IPS-11a (cell line): Measurements from ENCODE around the gene NFIX.
A peak's percentile ranks its signal among the peaks of the same experiment; 100 is the strongest.
"Not testable (repeated sequence)": the region's sequence is repeated elsewhere in the genome, so short reads cannot be mapped to it uniquely, and the experiment has no call there.

Experiments used
- H3K4me3 ChIP-seq: one replicate; pipeline ENCODE4 v1.5.1; 2013; ENCODE audit warnings: low read depth, low read length, control low read depth

Gene NFIX

DNA sequence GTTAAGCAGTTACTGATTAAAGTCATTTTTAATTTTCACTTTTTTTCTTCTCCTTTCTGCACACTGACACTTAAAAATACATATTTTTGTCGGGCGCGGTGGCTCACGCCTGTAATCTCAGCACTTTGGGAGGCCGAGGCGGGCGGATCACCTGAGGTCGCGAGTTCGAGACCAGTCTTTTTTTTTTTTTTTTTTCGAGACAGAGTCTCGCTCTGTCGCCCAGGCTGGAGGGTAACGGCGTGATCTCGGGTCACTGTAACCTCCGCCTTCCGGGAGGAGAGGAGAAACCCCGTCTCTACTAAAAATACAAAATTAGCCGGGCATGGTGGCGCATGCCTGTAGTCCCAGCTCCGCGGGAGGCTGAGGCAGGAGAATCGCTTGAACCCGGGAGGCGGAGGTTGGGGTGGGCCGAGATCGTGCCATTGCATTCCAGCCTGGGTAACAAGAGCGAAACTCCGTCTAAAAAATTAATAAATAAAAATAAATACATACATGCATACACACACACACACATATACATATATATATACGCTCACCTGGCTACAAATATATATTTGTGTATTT is 37.8 kb upstream of the NFIX start:
- peak overlapping the region; percentile 99 for H3K4me3 ChIP-seq

DNA sequence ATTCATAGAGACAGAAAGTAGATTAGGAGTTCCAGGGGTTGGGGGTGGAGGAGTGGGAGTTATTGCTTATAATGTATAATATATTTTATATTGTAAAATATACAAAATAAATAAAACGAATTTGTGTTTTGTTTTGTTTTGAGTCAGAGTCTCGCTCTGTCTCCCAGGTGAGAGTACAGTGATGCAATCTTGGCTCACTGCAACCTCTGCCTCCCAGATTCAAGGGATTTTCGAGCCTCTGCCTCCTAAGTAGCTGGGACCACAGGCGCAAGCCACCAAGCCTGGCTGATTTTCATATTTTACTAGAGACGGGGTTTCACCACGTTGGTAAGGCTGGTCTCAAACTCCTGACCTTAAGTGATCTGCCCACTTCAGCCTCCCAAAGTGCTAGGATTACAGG is 35.8 kb upstream of the NFIX start:
- H3K4me3 ChIP-seq, result no peak overlapping the region

DNA sequence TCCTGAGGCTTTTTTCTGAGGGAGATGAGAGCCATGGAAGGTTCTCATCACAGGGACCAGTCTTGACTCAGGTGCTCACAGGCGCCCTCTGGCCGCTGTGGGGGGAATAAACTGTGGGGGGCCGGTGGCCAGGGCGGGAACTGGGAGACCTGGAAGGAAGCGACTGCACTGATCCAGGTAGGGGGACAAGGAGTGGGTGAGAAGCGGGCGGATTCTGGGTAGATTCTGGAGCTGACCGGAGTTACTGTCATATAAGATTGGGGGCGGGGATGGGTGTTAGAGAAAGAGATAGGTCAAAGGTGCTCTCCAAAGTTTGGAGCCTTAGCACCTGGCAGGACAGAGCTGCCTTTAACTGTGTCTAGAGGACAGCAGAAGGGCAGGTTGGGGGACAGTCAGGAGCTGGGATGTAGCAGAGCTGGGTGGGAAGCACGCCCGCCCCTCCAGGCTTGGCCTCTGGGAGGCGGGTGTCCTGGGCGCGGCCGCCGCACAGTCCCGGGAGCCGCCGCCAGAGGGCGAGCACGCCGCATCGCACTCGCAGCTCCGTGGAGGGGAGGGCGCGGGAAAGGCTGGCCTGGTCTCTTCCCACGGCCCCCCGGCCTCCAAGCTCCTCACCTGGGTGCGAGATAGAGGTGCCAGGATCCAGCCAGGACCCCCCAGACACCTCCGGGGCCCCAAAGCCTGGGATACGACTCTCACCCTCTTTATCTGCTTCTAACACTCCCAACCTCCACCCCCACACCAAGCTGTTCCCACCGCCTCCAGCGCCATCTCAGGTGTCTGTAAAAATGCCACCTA is 30.1 kb upstream of the NFIX start:
- no peak overlapping the region for H3K4me3 ChIP-seq

DNA sequence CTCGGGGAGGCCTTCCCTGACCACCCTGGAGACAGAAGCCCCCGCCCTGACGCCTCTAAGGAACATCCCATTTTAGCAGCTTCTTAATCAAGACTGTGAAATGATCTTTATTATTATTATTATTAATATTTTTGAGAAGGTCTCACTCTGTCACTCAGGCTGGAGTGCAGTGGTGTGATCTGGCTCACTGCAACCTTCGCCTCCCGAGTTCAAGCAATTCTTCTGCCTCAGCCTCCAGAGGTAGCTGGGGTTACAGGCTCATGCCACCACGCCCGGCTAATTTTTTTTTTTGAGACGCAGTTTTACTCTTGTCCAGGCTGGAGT is 29.5 kb upstream of the NFIX start:
- H3K4me3 ChIP-seq, result no peak overlapping the region

DNA sequence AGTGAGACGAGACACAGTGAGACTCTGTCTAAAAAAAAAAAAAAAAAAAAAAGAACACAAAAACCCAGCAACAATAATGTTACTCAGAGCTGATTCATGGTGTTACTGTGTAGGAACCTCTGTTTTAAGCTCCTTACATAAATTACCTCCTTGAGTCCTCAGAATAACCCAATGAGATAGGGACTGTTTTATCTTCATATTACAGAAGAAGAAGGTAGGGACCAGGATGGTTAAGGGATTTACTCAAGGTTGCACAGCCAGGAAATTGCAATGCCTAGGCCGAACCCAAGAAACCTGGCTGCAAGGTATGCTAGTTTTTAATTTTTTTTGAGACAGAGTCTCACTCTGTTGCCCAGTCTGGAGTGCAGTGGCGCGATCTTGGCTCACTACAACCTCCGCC is 27.4 kb upstream of the NFIX start:
- H3K4me3 ChIP-seq, result no peak overlapping the region

DNA sequence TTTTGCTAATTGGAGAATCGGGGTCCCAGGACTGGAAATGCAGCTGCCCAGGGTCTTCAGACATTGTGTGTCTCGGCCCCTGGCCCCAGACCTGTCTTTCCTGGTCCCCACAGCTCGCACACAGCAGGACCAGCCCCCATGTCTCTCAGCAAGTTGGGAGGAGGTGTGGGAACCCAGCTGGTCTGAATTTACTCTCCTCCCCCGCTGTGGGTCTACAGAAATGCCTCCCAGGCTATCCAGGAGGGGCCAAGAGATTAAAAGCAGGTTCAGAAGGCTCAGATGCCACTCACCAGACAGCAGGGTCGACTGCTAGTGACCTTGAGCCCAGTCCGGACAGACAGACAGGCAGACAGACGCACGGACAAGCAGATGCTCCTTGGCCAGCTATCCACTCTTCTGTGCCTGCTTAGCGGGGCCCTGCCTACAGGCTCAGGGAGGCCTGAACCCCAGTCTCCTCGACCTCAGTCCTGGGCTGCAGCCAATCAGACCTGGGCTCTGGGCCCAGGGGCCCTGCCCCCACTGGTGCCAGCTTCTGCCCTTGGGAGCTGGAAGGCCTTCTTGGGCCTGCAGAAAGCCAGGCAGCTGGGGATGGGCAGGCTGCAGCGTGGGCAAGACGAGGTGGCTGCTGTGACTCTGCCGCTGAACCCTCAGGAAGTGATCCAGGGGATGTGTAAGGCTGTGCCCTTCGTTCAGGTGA is 25.8 kb upstream of the NFIX start, which contains the start of gene DAND5:
Gene DAND5, plus strand, starts transcription at position 285 of the 697 bp plus-strand sequence. Its CDS starts 85 bp downstream, at position 370.
- no peak within 1 kb of the TSS for H3K4me3 ChIP-seq

DNA sequence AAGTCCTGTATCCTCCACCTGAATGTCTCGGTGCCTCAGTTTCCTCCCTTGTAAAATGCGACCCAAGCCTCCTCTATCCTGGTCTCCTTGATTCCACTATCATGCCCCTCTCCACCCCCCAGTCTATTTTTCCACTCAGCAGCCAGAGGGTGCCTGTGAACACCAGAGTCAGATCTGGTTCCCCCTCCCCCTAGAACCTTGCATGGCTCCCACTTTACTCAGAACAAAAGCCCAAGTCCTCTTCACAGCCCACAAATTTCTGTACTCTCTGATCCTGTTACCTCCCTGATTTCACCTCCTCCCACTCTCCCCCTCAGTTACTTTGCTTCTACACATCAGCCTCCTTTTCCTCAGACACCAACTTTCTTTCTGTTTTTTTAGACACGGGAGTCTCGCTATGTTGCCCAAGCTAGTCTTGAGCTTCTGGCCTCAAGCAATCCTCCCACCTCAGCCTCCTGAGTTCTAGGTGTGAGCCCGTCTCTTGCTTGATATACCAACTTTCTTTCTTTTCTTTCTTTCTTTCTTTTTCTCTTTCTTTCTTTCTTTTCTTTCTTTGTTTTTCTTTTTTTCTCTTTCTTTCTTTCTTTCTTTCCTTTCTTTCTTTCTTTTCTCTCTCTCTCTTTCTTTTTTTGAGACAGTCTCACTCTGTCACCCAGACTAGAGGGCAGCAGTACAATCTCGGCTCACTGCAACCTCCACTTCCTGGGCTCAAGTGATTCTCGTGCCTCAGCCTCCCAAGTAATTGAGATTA is 25.0 kb upstream of the NFIX start:
- no peak overlapping the region for H3K4me3 ChIP-seq

DNA sequence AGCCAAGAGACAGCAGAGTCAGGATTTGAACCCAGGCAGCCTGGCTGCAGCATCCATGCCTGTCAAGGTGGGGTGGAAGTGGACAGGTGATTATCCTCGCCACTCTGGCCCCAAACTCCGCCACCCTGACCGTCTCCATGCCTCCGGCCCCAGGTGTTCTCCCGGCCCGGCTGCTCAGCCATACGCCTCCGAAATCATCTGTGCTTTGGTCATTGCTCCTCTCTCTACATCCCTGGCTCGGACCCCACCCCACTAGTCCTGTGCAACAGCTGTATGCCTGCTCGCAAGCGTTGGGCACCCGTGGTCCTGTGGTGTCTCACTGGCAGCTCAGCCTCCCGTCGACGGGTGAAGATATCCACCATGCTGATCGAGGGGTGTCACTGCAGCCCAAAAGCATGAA is 22.0 kb upstream of the NFIX start:
- H3K4me3 ChIP-seq, result no peak overlapping the region

DNA sequence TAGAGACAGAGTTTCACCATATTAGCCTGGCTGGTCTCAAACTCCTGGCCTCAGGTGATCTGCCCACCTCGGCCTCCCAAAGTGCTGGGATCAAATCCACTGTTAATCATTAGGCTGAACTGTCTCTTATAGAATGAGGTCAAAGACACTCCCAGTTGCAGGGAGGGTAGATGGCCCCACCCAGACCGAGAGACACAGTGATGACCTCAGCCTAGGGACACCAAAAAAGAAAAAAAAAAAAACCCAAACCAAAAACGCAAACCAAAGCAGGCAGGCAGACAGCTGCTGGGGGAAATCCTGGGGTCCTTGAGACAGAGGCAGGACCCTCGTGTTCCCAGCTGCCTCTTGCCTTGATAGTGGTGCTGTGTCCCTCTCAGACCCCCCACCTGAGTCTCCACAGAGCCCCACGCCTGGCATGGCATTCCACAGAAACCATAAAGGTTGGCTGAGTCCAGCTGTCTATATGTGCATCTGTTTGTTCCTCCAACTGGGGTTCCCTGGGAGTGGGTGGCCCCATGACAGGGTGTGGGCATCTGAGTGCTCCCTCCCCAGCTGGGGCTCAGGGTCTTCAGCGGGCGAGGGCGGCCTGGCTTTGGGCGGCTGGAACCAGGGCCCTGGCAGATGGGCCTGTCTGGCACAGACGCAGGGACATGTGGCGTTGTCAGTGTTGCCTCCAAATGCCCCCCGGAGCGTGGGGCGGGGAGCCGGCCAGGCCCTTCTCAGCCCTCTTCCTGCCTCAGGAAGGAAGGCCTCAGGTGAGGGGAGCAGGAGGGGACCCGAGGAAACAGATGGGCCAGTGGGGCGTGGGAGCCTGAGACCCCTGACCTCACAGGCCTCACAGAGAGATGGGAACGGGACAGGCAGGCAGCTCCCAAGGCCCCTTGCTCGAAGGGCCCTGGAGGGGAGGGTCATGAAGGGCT is 20.7 kb upstream of the NFIX start:
- no peak overlapping the region for H3K4me3 ChIP-seq

DNA sequence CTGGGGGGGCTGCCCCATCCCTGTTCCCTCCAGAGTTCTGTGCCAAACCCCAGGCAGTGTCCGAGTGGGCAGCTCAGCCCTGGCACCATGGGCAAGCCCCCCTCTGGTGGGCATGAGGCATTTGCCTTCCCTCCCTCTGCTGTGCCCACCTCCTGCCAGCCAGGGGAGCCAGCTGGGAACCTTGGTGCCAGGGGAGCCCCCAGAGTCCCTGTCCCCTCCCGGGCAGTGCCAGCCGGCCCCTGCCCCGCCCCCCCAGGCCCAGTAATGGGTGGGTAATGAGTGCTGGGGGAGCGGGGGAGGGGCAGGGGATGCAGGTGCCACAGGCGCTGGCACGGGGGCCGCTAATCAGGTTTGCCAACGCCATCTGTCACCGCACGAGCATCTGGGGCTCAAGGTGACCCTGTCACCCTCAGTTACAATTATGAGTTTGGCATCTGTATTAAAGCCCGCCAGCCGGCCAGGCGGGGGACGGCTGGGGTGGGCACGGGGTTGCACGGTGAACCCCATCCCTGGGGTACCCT is 20.0 kb upstream of the NFIX start:
- no peak overlapping the region for H3K4me3 ChIP-seq

DNA sequence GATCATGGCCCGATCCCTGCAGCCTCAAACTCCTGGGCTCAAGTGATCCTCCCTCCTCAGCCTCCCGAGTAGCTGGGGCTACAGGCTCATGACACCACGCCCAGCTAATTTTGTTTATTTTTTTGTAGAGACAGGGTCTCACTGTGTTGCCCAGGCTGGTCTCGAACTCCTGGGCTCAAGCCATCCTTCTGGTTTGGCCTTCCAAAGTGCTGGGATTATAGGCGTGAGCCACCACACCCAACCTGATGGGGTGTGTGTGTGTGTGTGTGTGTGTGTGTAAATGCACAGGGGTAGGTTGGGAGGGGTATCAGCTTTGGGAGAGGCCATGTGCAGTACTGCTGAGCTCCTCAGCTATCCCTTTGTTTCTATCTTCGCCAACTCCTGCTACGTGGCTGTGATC is 19.2 kb upstream of the NFIX start:
- not testable (repeated sequence) for H3K4me3 ChIP-seq

DNA sequence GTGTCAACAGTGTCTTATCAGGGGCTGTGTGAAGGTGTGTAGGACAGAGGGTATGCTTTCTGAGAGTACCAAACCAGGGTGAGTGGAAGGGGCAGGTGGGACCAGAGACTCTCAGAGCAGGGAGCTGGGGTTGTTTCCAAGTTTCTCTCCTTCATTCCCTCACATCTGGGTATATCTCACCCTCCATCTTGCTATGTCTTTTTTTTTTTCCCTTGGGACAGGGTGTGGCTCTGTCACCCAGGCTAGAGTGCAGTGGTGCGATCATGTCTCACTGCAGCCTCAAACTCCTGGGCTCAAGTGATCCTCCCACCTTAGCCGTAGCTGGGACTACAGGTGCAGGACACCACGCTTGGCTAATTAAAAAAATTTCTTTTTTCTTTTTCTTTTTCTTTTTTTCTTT is 15.3 kb upstream of the NFIX start:
- H3K4me3 ChIP-seq, result no peak overlapping the region

DNA sequence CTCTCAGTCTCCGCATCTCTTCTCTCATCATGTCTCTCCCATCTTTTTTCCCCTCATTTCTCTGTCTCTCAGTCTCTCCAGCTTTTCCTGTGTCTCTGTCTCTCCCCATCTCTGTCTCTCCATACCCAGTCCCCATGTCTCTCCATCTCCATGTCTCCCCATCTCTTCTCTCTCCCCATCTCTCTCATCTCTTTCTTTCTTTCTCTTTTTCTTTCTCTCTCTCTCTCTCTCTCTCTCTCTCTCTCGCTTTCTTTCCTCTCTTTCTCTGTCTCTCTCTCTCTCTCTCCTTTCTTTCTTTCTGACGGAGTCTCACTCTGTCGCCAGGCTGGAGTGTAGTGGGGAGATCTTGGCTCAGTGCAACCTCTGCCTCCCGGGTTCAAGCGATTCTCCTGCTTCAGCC is 12.6 kb upstream of the NFIX start:
- H3K4me3 ChIP-seq, result no peak overlapping the region

DNA sequence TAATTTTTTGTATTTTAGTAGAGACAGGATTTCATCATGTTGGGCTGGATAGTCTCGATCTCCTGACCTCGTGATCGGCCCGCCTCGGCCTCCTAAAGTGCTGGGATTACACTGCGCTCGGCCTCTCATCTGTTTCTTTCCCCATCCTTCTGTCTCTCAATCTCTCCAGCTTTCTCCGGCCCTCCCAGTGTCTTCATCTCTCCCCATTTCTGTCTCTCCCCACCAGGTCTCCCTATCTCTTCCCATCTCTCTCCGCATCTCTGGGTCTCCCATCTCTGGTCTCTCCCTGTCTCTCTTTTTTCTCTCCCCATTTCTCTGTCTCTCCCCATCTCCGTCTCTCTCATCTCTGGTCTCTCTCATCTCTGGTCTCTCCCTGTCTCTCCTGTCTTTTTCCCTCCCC is 12.2 kb upstream of the NFIX start:
- no peak overlapping the region for H3K4me3 ChIP-seq

DNA sequence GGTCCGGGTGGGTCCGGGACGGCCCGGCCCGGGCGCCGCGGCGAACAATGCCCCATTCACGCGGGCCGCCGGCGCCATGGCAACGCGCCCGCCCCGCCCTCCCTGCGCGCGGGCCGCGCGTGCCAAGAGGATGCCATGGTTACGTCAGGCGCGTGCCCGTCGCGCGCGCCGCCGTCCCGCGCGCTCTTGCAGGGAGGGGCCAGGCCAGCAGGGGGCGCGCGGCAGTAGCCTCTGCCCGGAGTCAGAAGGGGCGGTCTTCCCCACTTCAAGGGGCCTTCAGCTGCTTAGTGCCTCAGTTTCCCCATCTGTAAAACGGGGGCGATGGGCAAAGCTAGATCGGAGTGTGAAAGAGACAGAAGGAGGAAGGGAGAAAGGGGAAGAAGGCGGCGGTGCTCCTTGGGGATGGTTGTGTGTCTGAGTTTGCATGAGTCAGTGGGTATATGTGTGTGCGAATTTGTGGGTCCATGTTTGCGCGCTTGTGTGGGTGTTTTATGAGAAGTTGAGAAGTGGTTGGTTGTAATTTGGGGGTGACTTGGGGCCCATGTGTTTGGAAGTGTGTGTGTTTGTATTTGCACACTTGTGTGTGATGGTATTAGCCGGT is 11.6 kb upstream of the NFIX start:
- no peak overlapping the region for H3K4me3 ChIP-seq

DNA sequence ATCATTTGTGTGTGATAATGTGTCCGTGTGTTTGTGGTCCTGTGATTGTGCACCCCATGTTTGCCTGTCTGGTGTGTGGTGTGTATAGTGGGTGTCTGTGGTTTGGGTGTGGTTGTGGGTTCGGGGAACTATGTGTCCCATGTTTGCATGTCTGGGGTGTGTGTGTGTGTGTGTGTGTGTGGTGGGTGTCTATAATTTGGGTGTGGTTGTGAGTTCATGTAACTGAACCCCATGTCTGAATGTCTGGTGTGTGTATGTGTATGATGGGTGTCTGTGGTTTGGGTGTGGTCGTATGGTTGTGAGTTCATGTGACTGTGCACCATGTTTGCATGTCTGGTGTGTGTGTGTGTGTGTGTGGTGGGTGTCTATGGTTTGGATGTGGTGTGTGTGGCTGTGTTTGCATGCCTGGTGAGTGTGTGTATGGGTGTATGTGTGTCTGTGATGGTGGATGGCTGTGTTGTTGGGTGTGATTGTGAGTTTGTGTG is 11.1 kb upstream of the NFIX start:
- H3K4me3 ChIP-seq, result no peak overlapping the region

DNA sequence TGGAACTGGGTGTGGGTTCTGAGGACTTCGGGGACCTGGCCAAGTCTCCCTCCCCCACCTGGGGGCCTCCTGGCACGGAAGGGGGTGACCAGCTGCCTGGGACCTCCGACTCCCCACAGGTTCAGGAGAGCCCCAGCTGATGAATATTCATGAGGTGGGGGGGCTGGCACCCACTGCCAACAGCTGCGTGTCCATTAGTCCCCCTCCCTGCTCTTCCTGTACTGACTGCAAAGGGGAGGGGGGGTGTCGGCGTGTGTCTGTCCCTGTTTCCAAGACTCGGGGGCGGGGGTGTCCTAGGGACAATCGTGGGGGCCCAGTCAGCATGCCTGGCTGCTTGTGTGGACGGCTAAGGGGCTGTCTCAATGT is 10.6 kb upstream of the NFIX start:
- H3K4me3 ChIP-seq, result no peak overlapping the region

DNA sequence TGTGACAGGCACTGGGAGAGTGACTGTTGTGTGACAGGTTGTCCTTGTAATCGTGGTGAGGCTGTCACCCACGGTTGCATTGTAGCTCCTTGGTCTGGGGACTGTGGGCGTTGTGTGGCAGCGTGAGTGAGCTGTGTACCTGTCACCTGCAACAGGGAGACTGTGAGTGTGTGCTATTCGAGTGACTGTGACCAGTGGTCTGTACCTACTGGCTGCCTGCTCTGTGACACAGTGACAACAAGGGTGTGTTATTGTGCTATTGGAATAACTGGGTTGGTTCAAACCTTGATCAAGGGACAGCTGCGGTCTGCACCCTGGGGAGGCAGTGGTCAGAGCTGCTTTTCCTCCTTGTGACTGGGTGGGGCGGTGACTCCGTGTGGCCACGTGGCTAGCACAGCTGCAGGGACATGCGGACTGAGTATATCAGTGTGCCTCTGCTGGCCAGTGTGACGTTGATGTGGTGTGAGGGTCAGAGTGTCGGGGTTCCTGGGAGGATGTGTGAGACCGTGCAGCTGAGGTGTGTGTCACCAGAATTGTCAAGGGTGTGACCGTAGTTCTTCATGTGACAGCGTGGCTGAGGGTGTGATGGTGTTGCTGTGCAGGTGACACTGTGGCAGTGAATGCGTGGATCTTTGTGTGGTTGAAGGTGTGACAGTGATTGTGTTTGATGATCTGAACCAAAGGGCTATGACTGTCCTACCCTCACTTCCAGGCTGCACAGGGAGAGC is 10.1 kb upstream of the NFIX start:
- no peak overlapping the region for H3K4me3 ChIP-seq

DNA sequence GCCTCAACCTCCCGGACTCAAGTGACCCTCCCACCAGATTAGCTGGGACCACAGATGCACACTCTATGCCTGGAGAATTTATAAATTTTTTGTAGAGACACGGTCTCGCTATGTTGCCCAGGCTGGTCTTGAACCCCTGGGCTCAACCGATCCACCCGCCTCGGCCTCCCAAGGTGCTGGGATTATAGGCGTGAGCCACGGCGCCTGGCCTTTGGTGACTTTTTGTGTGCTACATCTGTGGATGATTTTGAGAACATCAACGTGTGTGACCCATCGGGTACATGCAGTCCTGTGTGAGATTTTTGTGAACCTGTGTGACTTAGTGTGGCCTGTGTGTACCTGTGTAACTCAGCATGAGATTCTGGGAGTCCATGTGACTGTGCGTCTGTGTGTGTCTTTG is 8.5 kb upstream of the NFIX start:
- H3K4me3 ChIP-seq, result no peak overlapping the region
